RPMI7951 (cell line): ENCODE results near the gene ID2. TPM values are rescaled to one million over a fixed set of nuclear protein-coding genes. Genes with fewer than 3 reads are reported as not detected.

Experiments used
- DNase-seq: peaks from one replicate; pipeline ENCODE4 v3.0.0-alpha.2; 2012; ENCODE audit warnings: low read depth
- total RNA-seq: library from RNA; depleted of rRNA; stranded (reverse); fragments of >200 nt; shearing (Covaris generic); gene quantifications from 2 replicates; pipeline ENCODE4 v1.2.3, GENCODE V29; 2014

ID2 gene
- total RNA-seq, 1 experiment from 2014 or later: 82.1 TPM

- DNase-seq: no peak
These were observed 34.4 kb upstream of the ID2 start for GRCh38 chr2:8647462-8647857.

DNA sequence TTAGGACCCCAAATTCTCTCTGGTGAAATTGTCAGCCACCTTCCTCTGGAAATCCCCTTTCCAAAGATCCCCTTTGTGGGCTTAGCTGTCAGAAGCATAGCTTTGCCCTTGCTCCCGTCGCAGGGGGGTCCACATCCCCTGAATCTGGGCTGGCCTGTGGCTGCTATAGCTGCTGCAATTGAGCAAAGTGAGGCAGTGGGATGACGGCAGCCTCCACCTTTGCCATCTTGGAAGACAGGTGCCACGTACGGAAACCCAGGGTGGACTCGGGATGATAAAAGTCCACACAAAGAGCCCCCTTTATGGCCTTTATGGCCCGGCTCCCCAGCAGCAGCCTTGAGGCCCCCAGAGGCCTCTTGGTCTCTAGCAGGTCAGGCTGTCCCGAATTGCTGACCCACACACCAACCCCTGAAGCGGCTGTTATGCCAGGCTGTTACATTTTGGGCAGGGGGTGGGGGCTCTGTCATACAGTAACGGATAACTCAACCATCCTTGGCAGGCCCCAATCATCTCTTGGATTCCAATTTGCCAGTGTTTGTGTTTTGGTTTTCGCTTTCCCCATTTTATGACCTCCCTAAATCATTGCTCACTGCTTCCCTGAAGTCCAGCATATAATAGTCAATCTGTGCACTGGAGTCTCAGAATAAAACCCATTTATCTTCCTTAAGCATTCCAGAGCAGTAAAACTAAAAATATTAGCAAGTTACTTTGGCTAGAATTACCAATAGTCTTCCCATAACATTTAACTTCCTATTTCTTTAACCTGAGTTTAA lies 33.2 kb upstream of the ID2 start:
- DNase-seq: no peak

DNA sequence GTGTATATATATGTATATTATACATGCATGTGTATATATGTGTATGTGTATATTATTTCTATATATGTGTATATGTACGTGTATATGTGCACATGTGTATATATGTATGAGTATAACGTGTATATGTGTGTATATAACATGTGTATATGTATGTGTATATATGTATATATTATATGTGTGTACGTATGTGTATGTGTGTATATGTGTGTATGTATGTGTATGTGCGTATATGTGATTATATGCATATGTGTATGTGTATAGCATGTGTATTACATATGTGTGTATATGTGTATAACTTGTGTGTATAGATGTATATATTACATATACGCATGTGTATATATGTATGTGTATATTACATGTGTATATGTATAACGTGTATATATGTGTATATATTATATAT lies 32.1 kb upstream of the ID2 start:
- no peak for DNase-seq

- no peak for DNase-seq
These were observed 31.6 kb upstream of the ID2 start for GRCh38 chr2:8650256-8650655.

- DNase-seq: no peak
These were observed 29.0 kb upstream of the ID2 start for GRCh38 chr2:8652774-8653426.

GRCh38 chr2:8653485-8653884 lies 28.4 kb upstream of the ID2 start:
- no peak for DNase-seq

DNA sequence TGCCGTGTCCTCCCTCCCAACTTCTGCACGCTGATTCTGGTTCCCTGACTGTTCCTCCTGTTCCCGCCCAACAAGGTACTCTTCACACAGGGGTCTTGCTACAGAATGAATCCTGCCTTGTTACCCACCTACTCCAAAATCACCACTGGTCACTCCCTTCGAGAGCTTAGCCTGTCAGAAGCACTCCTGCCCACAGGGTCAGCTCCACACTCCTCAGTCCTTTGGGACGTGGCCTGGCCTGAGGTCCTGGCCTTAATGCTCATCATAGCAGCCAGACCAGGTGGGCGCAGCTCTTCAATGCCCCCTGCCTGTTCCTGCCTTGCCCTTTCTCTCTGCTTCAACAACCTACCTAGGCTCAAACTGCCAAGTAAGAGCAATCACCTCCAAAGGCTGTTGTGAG lies 27.8 kb upstream of the ID2 start:
- DNase-seq: no peak

DNA sequence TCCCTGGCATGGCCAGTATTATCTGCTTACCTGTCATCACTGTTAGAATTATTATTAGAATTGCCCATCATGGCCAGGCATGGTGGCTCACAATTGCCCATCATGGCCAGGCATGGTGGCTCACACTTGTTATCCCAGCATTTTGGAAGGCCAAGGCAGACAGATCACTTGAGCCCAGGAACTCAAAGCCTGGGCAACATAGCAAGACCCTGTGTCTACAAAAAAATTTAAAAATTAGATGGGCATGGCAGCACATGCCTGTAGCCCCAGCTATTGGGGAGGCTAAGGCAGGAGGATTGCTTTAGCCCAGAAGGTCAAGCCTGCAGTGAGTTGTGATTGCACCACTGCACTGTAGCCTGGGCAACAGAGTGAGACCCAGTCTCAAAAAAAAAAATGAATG lies 27.4 kb upstream of the ID2 start:
- no peak for DNase-seq

GRCh38 chr2:8656160-8656641 lies 25.7 kb upstream of the ID2 start:
- DNase-seq: peak; percentile 71

DNA sequence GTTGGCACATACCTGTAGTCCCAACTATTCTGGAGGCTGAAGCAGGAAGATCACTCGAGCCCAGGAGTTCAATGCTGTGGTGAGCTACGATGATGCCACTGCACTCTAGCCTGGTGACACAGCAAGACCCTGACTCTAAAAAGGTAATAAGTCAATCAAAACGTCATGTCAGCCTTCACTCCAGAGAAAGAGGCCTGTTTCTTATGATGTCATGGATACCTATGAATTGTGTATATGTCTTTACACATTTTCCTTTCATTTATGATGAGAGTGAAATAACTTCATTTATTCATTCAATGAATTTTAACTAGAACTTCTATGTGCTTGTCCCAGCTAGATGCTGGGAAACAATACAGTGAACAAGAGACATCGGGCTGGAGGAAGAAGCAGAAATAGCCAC lies 25.0 kb upstream of the ID2 start:
- no peak for DNase-seq

- DNase-seq: peak; percentile 72
These were observed 24.3 kb upstream of the ID2 start for GRCh38 chr2:8657423-8658062.

- no peak for DNase-seq
These were observed 23.6 kb upstream of the ID2 start for GRCh38 chr2:8658064-8658862.

DNA sequence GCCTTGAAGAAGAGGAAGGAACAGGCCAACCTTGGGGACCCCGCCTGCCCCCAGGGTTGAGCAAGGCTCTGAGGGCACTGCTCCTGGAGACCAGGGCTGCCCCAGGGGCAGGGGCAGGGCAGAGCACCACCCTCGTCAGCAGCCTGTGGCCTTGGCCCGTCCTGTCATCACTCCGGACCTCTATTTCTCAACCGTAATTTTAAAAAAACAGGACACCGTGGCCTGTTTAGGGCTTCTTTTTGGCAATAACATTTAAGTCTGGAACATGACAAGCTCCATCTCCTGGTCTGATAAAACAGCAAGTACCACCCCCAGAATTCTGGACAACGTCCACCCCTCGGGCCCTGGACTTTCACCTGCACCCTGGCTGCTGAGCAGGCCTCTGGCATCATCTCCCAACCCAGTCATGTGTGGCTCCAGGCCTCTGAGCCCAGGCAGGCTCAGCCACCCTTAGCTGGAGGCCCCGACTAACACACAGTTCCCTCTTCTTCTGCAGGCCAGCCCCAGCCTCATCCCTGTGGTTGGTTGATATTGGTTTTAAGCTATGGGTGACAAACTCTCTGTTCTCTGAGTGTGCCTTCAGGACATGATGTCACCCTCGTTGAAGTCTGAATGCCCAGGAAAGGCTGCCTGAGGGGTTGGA lies 22.6 kb upstream of the ID2 start:
- DNase-seq: no peak

- DNase-seq: no peak
These were observed 21.9 kb upstream of the ID2 start for GRCh38 chr2:8659735-8660492.

- DNase-seq: no peak
These were observed 20.6 kb upstream of the ID2 start for GRCh38 chr2:8661235-8661634.

GRCh38 chr2:8661736-8662135 lies 20.1 kb upstream of the ID2 start:
- peak; percentile 41 for DNase-seq

DNA sequence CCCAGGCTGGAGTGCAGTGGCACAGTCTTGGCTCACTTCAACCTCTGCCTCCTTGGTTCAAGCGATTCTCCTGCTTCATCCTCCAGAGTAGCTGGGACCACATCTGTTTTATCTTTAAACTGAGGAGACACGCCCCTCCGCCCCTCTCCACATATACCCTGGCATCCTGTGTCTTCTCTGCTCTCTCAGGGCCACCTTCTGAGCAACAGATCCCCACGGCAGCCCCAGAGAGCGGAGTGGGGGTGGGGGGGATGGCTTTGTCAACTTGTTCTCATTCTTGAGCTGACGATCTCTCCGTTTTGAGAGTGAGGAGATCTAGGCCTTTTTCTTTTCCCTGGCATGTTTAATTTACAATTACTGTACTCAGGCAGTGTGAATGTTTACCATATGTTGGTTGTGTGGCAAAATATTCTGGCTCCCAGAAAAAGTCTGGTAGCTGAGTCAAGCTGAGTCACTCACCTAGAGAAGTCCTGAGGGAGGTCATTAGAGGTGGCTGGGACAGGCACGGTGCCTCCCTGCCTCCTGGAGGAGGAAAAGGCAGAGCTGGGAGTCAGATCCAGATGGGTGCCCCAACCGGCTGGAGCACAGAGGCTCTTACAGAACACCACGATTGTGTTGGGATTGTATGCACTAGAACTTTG lies 19.5 kb upstream of the ID2 start:
- peak; percentile 95 for DNase-seq

GRCh38 chr2:8663997-8664396 lies 17.9 kb upstream of the ID2 start:
- DNase-seq: no peak

DNA sequence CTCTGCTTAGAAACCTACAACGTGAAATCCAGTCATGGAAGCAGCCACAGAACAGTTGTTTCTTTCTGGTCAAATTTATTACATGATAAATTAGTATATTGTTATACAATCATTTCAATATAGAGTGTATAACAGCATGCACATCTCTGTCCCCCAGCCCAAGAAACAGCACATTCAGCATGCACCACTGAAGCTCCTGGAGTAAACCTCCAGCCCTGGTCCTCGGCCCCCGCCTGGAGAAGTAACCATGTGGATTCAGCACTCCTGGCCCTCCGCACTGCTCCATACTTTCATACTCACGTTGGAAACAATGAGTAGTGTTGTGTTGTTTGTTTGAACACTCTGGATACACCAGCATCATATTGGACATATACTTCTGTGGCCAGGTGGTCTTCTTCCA lies 15.3 kb upstream of the ID2 start:
- no peak for DNase-seq

- no peak for DNase-seq
These were observed 13.9 kb upstream of the ID2 start for GRCh38 chr2:8667896-8668512.
